SH-SY5Y (cell line): Measurements from ENCODE around the gene STIP1.

Source experiments
- GATA2 ChIP-seq: IDR thresholded peaks from 2 replicates; pipeline ENCODE4 v1.6.1; 2011; ENCODE audit warnings: mild to moderate bottlenecking, low read depth, low read length
- GATA3 ChIP-seq: IDR thresholded peaks from 2 replicates; pipeline ENCODE4 v1.6.1; 2011; ENCODE audit warnings: low read depth, mild to moderate bottlenecking, low read length, moderate library complexity

- TF ChIP-seq GATA2: no peak
- no peak for TF ChIP-seq GATA3
Observed at GRCh38 chr11:64244107-64244506, 58.1 kb downstream of the STIP1 start.
